ENCODE data around the gene DOK5.

Gene DOK5

GRCh38 chr20:54645445-54646155 is 170.2 kb downstream of the DOK5 start:
- DNase-seq (ENCODE audit: low spot score) = no peak
- no peak for TF ChIP-seq CTCF (IDR thresholded peaks at IDR 0.05; ENCODE audit: extremely low read depth, missing control alignments)

GRCh38 chr20:54646156-54646517 is 170.7 kb downstream of the DOK5 start:
- TF ChIP-seq CTCF (IDR thresholded peaks at IDR 0.05; ENCODE audit: extremely low read depth, missing control alignments) = no peak
- no peak for DNase-seq (ENCODE audit: low spot score)

GRCh38 chr20:54648421-54649142 is 173.2 kb downstream of the DOK5 start:
- no peak for DNase-seq (ENCODE audit: low spot score)
- no peak for TF ChIP-seq CTCF (IDR thresholded peaks at IDR 0.05; ENCODE audit: extremely low read depth, missing control alignments)

- DNase-seq (ENCODE audit: low spot score) = peak; percentile 66
- TF ChIP-seq CTCF (IDR thresholded peaks at IDR 0.05; ENCODE audit: extremely low read depth, missing control alignments) = peak; percentile 83
Measured at GRCh38 chr20:54649511-54649962, 174.1 kb downstream of the DOK5 start.

- no peak for TF ChIP-seq CTCF (IDR thresholded peaks at IDR 0.05; ENCODE audit: extremely low read depth, missing control alignments)
- no peak for DNase-seq (ENCODE audit: low spot score)
Measured at GRCh38 chr20:54650052-54650719, 174.8 kb downstream of the DOK5 start.

GRCh38 chr20:54651252-54651651 is 175.9 kb downstream of the DOK5 start:
- DNase-seq (ENCODE audit: low spot score) = no peak
- no peak for TF ChIP-seq CTCF (IDR thresholded peaks at IDR 0.05; ENCODE audit: extremely low read depth, missing control alignments)

- DNase-seq (ENCODE audit: low spot score) = no peak
- no peak for TF ChIP-seq CTCF (IDR thresholded peaks at IDR 0.05; ENCODE audit: extremely low read depth, missing control alignments)
Measured at GRCh38 chr20:54654450-54654849, 179.1 kb downstream of the DOK5 start.

All from GM20000 (cell line).